Measurements from ENCODE around the gene GCNT1.
"Not testable (repeated sequence)": the region's sequence is repeated elsewhere in the genome, so short reads cannot be mapped to it uniquely, and the experiment has no call there.

The GCNT1 gene

GRCh38 chr9:76458903-76459693 is at the start of gene GCNT1:
TSS of gene GCNT1 (plus strand) at chr9:76459182. CDS start at chr9:76502382, 43,200 bp downstream.
- peak; percentile 89 for DNase-seq

DNA sequence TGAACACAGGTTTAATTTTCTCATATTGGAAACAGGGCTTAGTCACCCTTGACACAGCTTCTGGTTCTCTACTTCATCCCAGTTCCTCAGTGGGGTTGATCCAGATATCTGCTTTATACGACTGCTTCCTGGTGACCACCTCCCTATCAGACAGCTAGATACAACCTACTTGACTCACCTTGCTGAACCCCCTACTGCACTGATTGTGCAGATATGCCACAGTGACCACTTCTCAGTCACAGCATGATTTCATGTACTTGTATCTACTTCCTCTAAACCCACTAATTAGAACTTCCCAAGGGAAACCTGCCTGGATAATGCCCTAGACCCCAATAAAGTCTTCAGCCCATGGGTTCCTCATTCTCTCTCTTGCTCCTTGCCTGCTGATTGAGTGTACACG is 46.3 kb upstream of the GCNT1 start:
- no peak for DNase-seq

- no peak for DNase-seq
These were observed 45.3 kb upstream of the GCNT1 start for GRCh38 chr9:76413658-76414057.

- no peak for DNase-seq
These were observed 44.3 kb upstream of the GCNT1 start for GRCh38 chr9:76414661-76415060.

- DNase-seq: no peak
These were observed 43.8 kb upstream of the GCNT1 start for GRCh38 chr9:76415154-76415553.

GRCh38 chr9:76415731-76416130 is 43.3 kb upstream of the GCNT1 start:
- DNase-seq: no peak

GRCh38 chr9:76417394-76417793 is 41.6 kb upstream of the GCNT1 start:
- no peak for DNase-seq

DNA sequence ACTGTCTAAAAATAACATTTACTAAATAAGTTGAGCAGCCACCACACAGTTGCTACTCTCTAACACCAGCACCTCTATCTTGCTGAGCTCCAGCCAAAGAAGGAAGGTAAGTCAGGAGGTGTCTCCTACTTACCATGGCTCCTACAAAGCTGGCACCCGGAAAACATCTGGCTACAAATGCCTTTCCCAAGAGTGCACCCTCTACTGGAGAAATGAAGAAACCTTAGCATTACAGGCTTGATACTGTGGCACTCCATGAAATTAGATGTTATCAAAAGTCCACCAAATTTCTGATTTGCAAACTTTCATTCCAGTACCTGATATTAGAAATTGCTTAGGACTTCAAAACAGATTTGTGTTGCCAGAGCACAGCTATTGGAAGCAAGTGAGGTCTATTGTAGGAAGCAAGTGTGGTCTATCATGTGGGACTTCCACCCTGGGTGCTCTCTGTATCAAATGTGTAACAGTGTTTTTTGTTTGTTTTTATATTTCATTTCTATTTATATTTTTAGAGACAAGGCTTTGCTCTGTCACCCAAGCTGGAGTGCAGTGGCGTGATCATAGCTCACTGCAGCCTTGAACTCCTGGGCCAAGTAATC is 39.1 kb upstream of the GCNT1 start:
- no peak for DNase-seq

DNA sequence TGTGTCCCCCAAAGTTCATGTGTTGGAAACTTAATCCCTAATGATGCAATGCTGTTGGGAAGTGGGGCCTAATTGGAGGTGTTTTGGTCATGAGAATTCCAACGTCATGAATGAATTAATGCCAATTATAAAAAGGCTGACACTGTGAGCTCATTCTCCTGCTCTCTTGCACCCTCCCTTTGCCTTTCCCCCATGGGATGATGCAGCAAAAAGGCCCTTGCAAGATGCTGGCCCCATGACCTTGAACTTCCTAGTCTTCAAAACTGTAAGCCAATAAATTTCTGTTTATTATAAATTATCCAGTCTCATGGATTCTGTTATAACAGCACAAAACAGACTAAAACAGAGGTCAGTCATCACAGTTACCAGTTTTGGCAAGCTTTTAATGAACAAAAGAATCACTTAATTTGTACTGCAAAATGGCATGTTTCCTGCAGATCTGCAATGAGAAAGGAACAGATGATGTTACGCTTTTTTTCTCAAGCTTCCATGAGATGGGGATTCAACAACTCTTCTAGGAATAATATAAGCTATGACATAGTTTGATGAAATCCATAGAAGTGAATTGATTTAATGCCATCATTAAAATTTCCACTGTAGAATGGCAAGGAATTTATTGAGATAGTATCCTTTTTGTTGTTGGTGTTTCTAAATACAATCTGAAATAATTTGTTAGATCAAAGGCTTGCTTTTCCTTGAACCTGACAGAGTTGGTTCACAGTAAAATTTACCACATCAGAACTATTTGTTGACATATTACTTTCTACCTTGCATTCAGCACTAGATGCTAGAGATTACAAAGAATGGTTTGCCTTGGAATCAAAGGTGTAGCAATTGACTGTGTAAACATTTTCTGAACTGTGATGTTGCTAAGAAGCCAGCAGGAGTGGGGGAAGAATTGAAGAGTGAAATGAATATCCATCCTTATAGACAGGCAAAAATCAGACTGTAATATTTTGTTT is 35.5 kb upstream of the GCNT1 start:
- DNase-seq: no peak

- no peak for DNase-seq
These were observed 34.5 kb upstream of the GCNT1 start for GRCh38 chr9:76424491-76424890.

GRCh38 chr9:76425677-76426453 is 33.1 kb upstream of the GCNT1 start:
- DNase-seq: no peak

DNA sequence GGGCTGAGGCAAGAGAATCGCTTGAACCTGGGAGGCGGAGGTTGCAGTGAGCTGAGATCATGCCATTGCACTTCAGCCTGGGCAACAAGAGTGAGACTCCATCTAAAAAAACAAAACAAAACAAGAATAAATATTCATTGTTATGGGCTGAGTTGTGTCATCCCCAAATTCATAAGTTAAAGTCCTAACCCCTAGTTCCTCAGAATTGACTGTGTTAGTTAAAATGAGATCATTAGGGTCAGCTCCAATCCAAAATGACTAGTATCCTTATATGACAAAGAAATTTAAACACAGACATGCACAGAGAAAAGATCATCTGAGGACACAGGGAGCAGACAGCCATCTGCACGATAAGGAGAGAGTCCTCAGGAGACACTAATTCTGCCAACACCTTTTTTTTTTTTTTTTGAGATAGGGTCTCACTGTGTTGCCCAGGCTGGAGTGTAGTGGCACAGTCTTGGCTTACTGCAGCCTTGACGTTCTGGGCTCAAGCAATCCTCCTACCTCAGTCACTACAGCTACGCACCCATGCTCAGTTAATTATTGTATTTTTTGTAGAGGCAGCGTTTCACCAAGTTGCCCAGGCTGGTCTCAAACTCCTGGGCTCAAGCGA is 32.1 kb upstream of the GCNT1 start:
- no peak for DNase-seq

- DNase-seq: no peak
These were observed 27.4 kb upstream of the GCNT1 start for GRCh38 chr9:76431601-76432000.

GRCh38 chr9:76433406-76433805 is 25.6 kb upstream of the GCNT1 start:
- DNase-seq: no peak

GRCh38 chr9:76433836-76434235 is 25.1 kb upstream of the GCNT1 start:
- no peak for DNase-seq

DNA sequence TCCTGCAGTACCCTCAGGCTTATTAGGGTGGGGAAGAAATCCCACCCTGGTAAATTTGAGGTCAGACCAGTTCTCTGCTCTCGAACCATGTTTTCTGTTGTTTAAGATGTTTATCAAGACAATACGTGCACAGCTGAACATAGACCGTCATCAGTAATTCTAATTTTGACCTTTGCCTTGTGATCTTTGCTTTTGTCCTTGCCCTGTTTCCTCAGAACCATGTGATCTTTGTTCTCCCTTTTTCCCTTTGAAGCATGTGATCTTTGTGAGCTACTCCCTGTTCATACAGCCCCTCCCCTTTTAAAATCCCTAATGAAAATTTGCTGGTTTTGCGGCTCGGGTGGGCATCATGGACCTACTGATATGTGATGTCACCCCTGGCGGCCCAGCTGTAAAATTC is 24.1 kb upstream of the GCNT1 start:
- DNase-seq: not testable (repeated sequence)

- not testable (repeated sequence) for DNase-seq
These were observed 21.8 kb upstream of the GCNT1 start for GRCh38 chr9:76437017-76437699.

GRCh38 chr9:76438841-76439588 is 20.0 kb upstream of the GCNT1 start:
- no peak for DNase-seq

- DNase-seq: no peak
These were observed 17.2 kb upstream of the GCNT1 start for GRCh38 chr9:76441551-76442322.

- no peak for DNase-seq
These were observed 15.1 kb upstream of the GCNT1 start for GRCh38 chr9:76443887-76444286.
